BLaER1 treated with 17β-estradiol and CSF1 and Interleukin-3, amounts not matched to agents 10 nM and 100 nM (cell line): ENCODE results near the gene SERPINA12.

Experiments used
- H3K27ac ChIP-seq, 11 experiments: shearing (Covaris generic); formaldehyde crosslinking; 2 replicates each; pipeline ENCODE4 v1.8.1; 2022
- H3K27me3 ChIP-seq, 11 experiments: shearing (Covaris generic); formaldehyde crosslinking; 2 replicates each; pipeline ENCODE4 v1.8.1; 2022
- H3K36me3 ChIP-seq, 11 experiments: shearing (Covaris generic); formaldehyde crosslinking; 2 replicates each; pipeline ENCODE4 v1.8.1; 2022
- H3K4me1 ChIP-seq, 10 experiments: shearing (Covaris generic); formaldehyde crosslinking; 2 replicates each; pipeline ENCODE4 v1.8.1; 2022
- H3K4me2 ChIP-seq, 11 experiments: shearing (Covaris generic); formaldehyde crosslinking; 2 replicates each; pipeline ENCODE4 v1.8.1; 2022
- H3K4me3 ChIP-seq, 10 experiments: shearing (Covaris generic); formaldehyde crosslinking; 2 replicates each; pipeline ENCODE4 v1.8.1; 2022
- H3K9ac ChIP-seq, 11 experiments: shearing (Covaris generic); formaldehyde crosslinking; 2 replicates each; pipeline ENCODE4 v1.8.1; 2022
- H3K9me3 ChIP-seq, 11 experiments: shearing (Covaris generic); formaldehyde crosslinking; replicated peaks in 1 of 11; 2 replicates each; pipeline ENCODE4 v1.8.1; 2022
- H4K20me1 ChIP-seq, 11 experiments: shearing (Covaris generic); formaldehyde crosslinking; 2 replicates each; pipeline ENCODE4 v1.8.1; 2022
- Cebpa-rat ChIP-seq, 11 experiments: shearing (Covaris generic); IDR thresholded peaks; 2 replicates each; pipeline ENCODE4 v1.8.1; 2022

SERPINA12 gene

GRCh38 chr14:94466706-94467370 is 42.4 kb downstream of the SERPINA12 start:
- TF ChIP-seq Cebpa-rat (IDR thresholded peaks at IDR 0.05), result no peak
- peaks cover 19 to 35% (median 28%) of the 10 kb centered on the region in 11 experiments for H3K9me3 ChIP-seq
- H3K27ac ChIP-seq, result no peak overlapping the region
- no peaks in the 10 kb centered on the region for H3K27me3 ChIP-seq
- H4K20me1 ChIP-seq, result no peaks in the 10 kb centered on the region
- H3K4me2 ChIP-seq, result no peak overlapping the region
- no peak overlapping the region for H3K4me3 ChIP-seq
- H3K4me1 ChIP-seq, result no peaks in the 10 kb centered on the region
- no peak overlapping the region for H3K9ac ChIP-seq
- no peaks in the 10 kb centered on the region for H3K36me3 ChIP-seq

- peaks cover 19 to 35% (median 28%) of the 10 kb centered on the region in 11 experiments for H3K9me3 ChIP-seq
- H3K9ac ChIP-seq, result no peak overlapping the region
- no peaks in the 10 kb centered on the region for H4K20me1 ChIP-seq
- no peak overlapping the region for H3K4me2 ChIP-seq
- no peak for TF ChIP-seq Cebpa-rat (IDR thresholded peaks at IDR 0.05)
- H3K27ac ChIP-seq, result no peak overlapping the region
- H3K36me3 ChIP-seq, result no peaks in the 10 kb centered on the region
- H3K27me3 ChIP-seq, result no peaks in the 10 kb centered on the region
- H3K4me1 ChIP-seq, result peaks cover 0 to 6% (median 0%) of the 10 kb centered on the region in 10 experiments; a peak in 2 of 20 replicates
- no peak overlapping the region for H3K4me3 ChIP-seq
Measured at GRCh38 chr14:94465042-94465441, 44.2 kb downstream of the SERPINA12 start.

GRCh38 chr14:94464290-94464689 is 45.0 kb downstream of the SERPINA12 start:
- H4K20me1 ChIP-seq, result no peaks in the 10 kb centered on the region

GRCh38 chr14:94462763-94463572 is 46.3 kb downstream of the SERPINA12 start:
- Histone ChIP-seq H3K9me3 (peaks cover 34 to 55% (median 46%) of the 10 kb centered on the region in 11 experiments), H3K36me3 (no peaks in the 10 kb centered on the region), H4K20me1 (no peaks in the 10 kb centered on the region), H3K9ac (no peak overlapping the region), H3K4me3 (no peak overlapping the region), H3K27me3 (no peaks in the 10 kb centered on the region), H3K4me2 (no peak overlapping the region), H3K4me1 (peaks cover 0 to 18% (median 7%) of the 10 kb centered on the region in 10 experiments; a peak in 11 of 20 replicates), H3K27ac (no peak overlapping the region)
- TF ChIP-seq Cebpa-rat (IDR thresholded peaks at IDR 0.05), result no peak

More at GRCh38 chr14:94464290-94464689, 45.0 kb downstream of the SERPINA12 start:
- H3K9me3 ChIP-seq, result peaks cover 22 to 42% (median 33%) of the 10 kb centered on the region in 11 experiments
- peaks cover 0 to 7% (median 0%) of the 10 kb centered on the region in 10 experiments; a peak in 4 of 20 replicates for H3K4me1 ChIP-seq
- no peak for TF ChIP-seq Cebpa-rat (IDR thresholded peaks at IDR 0.05)
- H3K9ac ChIP-seq, result no peak overlapping the region
- no peak overlapping the region for H3K27ac ChIP-seq
- H3K27me3 ChIP-seq, result no peaks in the 10 kb centered on the region
- H3K4me3 ChIP-seq, result no peak overlapping the region
- no peaks in the 10 kb centered on the region for H3K36me3 ChIP-seq
- H3K4me2 ChIP-seq, result no peak overlapping the region

GRCh38 chr14:94462219-94462551 is 47.1 kb downstream of the SERPINA12 start:
- Histone ChIP-seq H4K20me1 (no peaks in the 10 kb centered on the region), H3K9ac (no peak overlapping the region), H3K9me3 (peaks cover 41 to 63% (median 53%) of the 10 kb centered on the region in 11 experiments), H3K4me3 (no peak overlapping the region), H3K27me3 (no peaks in the 10 kb centered on the region), H3K4me2 (no peak overlapping the region), H3K4me1 (peaks cover 0 to 18% (median 7%) of the 10 kb centered on the region in 10 experiments; a peak in 11 of 20 replicates), H3K27ac (no peak overlapping the region), H3K36me3 (no peaks in the 10 kb centered on the region)
- TF ChIP-seq Cebpa-rat (IDR thresholded peaks at IDR 0.05), result no peak

- Histone ChIP-seq H3K27me3 (no peaks in the 10 kb centered on the region), H3K4me3 (no peak overlapping the region), H3K4me1 (peaks cover 0 to 18% (median 7%) of the 10 kb centered on the region in 10 experiments; a peak in 11 of 20 replicates), H3K27ac (no peak overlapping the region), H3K36me3 (no peaks in the 10 kb centered on the region), H3K4me2 (no peak overlapping the region), H4K20me1 (no peaks in the 10 kb centered on the region), H3K9me3 (peaks cover 46 to 68% (median 53%) of the 10 kb centered on the region in 11 experiments), H3K9ac (no peak overlapping the region)
- TF ChIP-seq Cebpa-rat (IDR thresholded peaks at IDR 0.05), result no peak
Measured at GRCh38 chr14:94461526-94462218, 47.6 kb downstream of the SERPINA12 start.

- H3K4me1 ChIP-seq, result peaks cover 0 to 18% (median 7%) of the 10 kb centered on the region in 10 experiments; a peak in 11 of 20 replicates
- TF ChIP-seq Cebpa-rat (IDR thresholded peaks at IDR 0.05), result no peak
- H4K20me1 ChIP-seq, result no peaks in the 10 kb centered on the region
- no peak overlapping the region for H3K4me2 ChIP-seq
- H3K27me3 ChIP-seq, result no peaks in the 10 kb centered on the region
- no peak overlapping the region for H3K27ac ChIP-seq
- no peaks in the 10 kb centered on the region for H3K36me3 ChIP-seq
- H3K9me3 ChIP-seq, result peaks cover 51 to 69% (median 56%) of the 10 kb centered on the region in 11 experiments
- H3K4me3 ChIP-seq, result no peak overlapping the region
- H3K9ac ChIP-seq, result no peak overlapping the region
Measured at GRCh38 chr14:94460631-94461416, 48.4 kb downstream of the SERPINA12 start.

- H3K9me3 ChIP-seq, result peaks cover 29 to 52% (median 37%) of the 10 kb centered on the region in 11 experiments
- no peak overlapping the region for H3K4me3 ChIP-seq
- H3K27me3 ChIP-seq, result no peaks in the 10 kb centered on the region
- peak overlapping the region in 3 of 11 experiments; percentile 12 to 20 (median 14); a peak in 3 of 22 replicates for H3K27ac ChIP-seq
- H3K36me3 ChIP-seq, result no peaks in the 10 kb centered on the region
- no peak for TF ChIP-seq Cebpa-rat (IDR thresholded peaks at IDR 0.05)
- no peak overlapping the region for H3K9ac ChIP-seq
- H4K20me1 ChIP-seq, result no peaks in the 10 kb centered on the region
- peaks cover 0 to 18% (median 7%) of the 10 kb centered on the region in 10 experiments; a peak in 11 of 20 replicates for H3K4me1 ChIP-seq
- peak overlapping the region in 6 of 11 experiments; percentile 6 to 45 (median 31); a peak in 11 of 22 replicates for H3K4me2 ChIP-seq
Measured at GRCh38 chr14:94458558-94459205, 50.6 kb downstream of the SERPINA12 start.
